DMS 273 (cell line): ENCODE measurements around the gene TRAF3.

Source experiments
- DNase-seq: peaks from one replicate; lab custom pipeline; 2025; ENCODE audit not compliant: unreplicated experiment; lab: John Stamatoyannopoulos, UW

TRAF3 gene

GRCh38 chr14:102805941-102806340 is 28.7 kb downstream of the TRAF3 start:
- no peak for DNase-seq

- no peak for DNase-seq
Measured at GRCh38 chr14:102806447-102806846, 29.2 kb downstream of the TRAF3 start.

- DNase-seq: no peak
Measured at GRCh38 chr14:102807013-102807406, 29.8 kb downstream of the TRAF3 start.

GRCh38 chr14:102809870-102810269 is 32.6 kb downstream of the TRAF3 start:
- no peak for DNase-seq

DNA sequence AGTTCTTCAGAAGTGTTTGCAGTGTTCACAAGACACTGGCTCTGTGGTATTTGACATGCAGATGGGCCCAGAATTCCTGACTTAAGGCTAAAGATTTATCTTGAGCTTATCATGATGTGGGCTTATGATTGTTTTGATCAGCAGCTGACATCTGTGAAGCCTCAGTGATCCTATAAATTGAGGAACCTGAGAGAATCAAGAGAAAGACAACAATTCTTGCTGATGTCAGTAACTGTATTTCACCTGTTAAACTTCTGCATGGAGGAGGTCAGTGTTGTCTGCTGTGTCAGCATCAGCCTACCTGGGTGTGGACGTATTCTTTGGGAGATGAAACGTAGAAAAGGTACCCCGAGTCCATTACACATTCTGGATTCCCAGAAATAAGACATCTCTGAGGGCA is 33.3 kb downstream of the TRAF3 start:
- DNase-seq: no peak

- no peak for DNase-seq
Measured at GRCh38 chr14:102811254-102811963, 34.2 kb downstream of the TRAF3 start.

DNA sequence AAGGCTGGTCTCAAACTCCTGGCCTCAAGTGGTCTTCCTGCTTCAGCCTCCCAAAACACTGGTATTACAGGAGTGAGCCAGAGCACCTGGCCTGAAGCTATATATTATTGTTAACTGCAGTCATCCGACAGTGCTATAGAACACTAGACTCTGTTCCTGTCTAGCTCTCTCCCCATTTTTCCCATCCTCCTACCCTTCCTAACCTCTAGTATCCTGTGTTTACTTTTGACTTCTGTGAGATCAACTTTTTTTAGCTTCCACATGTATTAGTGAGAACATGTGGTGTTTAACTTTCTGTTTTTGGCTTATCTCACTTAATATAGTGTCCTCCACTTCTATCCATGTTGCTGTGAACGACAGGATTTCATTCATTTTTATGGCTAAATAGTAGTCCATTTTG is 34.7 kb downstream of the TRAF3 start:
- no peak for DNase-seq

DNA sequence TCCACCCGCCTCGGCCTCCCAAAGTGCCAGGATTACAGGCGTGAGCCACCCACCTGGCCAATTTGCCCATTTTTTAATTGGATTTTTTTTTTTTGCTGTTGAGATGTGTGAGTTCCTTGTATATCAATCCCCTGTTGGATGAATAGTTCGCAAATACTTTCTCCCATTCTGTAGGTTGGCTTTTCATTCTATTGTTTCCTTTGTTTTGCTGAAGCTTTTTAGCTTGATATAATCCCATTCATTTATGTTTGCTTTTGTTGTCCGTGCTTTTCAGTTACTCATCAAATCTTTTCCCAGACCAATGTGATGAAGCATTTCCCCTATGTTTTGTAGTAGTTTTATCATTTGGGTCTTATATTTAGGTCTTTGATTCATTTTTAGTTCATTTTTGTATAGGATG is 36.4 kb downstream of the TRAF3 start:
- DNase-seq: no peak

GRCh38 chr14:102817318-102817717 is 40.1 kb downstream of the TRAF3 start:
- no peak for DNase-seq

DNA sequence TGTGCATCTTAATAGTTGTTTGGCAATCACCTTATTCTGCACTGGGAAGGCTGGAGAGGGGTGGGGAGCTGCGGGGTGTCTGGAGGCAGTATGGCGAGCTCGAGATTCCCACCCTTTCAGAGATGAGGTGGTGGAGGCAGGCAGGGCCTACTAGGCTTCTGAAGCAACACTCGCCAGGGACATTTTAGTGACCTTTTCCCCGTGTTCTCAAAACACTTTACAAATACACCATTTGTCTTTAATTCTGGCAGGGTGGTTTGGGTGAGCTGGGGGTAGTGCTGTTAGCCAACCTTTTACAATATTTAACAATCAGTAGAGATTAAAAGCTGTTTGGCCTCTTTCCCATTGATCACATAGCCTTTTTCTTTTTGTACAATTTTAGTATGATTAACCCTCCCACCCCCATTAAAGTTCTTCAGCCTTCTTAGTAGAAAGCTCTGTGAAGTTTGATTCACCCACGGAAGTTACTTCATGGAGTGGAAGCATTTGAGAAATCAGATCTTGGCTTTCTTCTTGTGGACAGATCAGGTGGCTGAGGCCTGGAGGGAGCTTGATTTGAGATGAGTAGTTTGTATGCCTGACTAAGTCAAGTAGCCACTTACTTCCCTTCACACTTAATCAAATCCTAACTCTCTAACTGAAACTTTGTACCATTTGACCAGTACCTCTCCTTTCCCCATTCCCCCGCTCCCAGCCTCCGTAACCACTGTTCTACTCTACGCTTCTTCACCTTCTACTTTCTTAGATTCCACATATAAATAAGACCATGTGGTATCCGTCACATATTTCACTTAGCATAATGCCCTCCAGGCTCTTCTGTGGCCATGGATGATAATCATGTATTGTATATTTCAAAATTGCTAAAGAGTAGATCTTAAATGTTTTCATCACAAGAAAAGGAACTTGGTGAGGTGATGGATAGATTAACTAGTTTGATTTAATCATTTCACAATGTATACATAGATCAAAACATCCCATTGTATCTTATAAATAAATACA is 41.0 kb downstream of the TRAF3 start:
- DNase-seq: no peak

GRCh38 chr14:102819176-102819628 is 42.0 kb downstream of the TRAF3 start:
- DNase-seq: no peak

GRCh38 chr14:102819747-102820330 is 42.6 kb downstream of the TRAF3 start:
- no peak for DNase-seq

DNA sequence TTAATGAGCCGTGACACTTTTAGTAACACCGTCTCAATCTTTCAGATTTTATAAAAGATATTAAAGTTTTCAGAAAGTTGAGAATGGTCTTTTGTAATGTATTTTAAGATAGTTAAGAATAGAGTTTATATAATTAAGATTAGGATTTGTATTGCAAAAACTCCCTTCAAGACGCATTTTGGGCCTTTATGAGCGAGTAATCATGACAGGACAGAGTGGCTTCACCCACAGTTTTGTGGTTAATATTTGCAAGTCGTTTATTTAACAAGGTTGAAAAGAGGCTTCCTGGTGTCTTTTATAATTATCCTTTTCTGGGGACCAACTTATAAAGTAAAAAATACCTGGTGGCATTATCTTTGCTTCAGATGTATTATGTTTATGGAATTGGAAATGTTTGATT is 44.0 kb downstream of the TRAF3 start:
- no peak for DNase-seq

GRCh38 chr14:102822311-102822863 is 45.1 kb downstream of the TRAF3 start:
- no peak for DNase-seq

GRCh38 chr14:102822887-102823286 is 45.6 kb downstream of the TRAF3 start:
- peak; percentile 72 for DNase-seq

DNA sequence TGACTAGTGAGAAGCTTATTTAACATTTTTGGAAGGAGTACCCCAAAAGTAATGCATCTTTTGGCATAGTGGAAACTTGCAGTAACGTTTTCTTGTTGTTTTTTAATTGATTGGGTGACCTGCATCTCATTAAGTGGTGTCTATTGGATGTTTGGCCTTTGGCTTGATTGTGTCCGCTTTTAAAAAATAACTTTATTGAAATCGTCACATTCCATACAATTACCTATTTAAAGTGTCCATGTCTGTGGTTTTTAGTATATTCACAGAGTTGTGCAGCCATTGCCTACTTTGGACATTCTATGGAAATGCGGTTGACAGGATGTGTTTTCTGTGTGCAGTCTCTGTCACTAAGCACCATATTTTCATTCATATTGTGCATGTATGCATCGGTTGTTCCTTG is 46.3 kb downstream of the TRAF3 start:
- DNase-seq: no peak

- no peak for DNase-seq
Measured at GRCh38 chr14:102824832-102825231, 47.6 kb downstream of the TRAF3 start.

DNA sequence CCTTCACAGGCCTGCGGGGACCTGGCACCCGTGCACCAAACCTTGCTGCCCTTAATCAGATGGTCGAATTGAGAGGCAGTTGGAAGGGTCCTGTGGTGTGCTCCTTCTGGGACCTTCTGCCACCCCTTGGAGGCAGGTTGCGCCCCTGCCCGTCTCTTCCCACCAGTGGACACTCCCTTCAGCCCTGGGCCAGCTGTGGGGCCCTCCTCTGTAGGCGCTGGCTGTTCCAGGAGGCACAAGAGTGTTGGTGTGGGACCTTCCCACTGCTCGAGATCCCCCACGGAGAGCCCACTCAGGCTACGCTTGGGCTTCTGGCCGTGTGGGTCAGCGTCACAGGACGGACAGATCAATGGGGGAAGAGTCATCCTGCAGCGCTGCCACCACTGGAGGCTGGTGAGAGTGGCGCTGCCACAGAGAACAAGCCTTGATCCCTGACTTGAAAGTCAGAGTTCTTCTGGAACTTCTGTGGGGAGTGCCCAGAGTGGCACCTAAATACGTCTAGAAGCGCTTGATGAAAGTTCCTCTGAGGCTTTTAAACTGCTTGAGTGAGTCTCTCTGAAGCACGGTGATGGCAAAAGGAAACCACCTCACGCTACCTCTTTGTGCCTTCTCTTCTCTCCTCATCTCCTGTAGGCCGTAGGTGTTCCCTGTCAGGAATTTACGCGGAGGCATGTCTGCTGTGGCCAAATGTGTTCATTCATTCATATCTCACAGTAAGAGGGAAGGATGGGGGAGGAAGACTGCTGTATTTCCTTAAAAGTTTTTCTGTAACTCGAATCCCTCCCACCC is 48.3 kb downstream of the TRAF3 start:
- DNase-seq: no peak

DNA sequence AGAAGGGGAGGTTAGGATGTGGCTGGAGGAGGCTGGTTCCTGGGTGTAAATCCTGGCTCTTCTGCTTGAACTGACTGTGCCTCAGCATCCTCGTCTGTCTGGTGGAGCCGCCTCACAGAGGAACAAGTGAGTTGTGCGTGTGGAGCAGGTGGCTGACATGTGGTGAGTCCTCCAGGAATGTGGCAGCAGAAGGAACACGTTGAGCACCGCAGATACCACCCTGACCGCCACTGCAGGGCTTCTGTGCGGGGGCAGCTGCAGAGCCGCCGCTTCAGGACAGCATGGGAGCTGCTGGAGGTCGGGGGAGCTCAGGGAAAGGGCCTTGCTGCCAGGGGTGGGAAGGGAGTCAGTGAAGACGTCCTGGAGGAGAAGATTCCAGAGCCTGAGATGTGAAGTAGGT is 48.9 kb downstream of the TRAF3 start:
- DNase-seq: peak; percentile 59
